ENCODE measurements around the gene C1orf50.
A peak's percentile ranks its signal among the peaks of the same experiment; 100 is the strongest.
"Not testable (repeated sequence)": the region's sequence is repeated elsewhere in the genome, so short reads cannot be mapped to it uniquely, and the experiment has no call there.

Gene C1orf50

DNA sequence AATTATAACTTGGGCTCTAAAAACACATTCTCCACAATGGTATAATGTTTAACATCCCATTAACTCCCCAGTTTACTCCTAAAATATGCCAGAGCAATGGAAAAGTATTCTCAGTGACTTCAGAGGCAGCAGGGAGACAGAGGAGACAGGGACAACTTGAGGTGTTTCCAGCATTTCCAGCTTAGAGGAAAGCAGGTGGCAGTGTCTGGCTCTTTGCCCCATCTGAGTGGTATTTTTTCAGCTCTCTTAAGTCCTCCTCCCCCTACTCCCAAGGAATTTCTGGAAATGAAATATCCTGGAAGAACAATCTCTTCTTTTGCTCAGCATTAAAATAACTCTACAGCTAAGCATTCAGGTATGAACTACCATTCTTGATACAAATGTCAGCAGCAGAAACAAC lies 39.1 kb downstream of the C1orf50 start:
- no peak for DNase-seq

DNA sequence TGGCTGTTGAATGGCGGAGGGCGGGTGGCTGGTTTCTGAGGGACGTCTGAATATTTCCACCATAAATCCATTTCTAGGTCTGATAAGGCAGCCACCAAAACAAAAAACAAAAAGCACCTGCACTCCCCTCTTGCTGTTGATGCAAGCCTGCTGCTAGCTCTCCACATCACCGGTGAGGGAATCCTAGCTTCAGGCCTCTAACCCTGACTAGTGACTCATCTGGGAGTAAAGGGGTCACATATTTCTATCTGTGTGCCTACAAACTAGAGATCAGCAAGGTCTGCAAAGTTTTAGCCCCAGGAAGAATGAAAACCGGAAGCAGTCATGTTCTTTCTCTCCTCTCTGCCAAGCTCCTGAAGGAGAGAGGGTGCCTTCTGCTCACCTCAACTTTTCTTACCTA lies 39.5 kb downstream of the C1orf50 start:
- no peak for DNase-seq

DNA sequence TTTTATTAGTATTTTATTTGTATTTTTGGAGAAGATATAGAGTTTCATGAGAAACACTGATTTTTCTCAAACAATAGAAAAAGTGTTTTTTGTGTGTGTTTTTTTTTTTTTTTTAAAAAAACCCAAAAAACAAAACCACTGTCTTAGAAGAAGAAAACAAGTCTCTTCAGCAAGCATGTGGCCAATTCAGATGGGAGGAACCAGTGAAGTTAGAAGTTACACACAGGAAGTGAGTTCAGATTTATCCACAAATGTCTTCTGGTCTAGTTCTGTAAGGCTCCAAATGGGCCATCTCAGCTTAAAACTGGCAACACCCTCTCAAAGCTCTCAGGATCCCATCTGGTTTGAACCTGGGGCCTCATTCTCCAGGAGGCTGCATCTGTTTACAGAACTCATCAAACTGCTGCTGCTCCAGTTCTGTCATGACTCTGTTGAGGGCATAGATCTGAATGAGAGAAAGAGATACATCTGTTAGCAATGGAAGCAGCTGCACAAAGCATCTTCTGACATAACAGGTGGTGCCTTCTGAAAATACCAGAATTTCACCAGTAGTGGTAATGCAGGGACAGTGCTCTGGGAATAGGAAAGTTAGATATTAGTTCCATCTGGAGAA lies 40.1 kb downstream of the C1orf50 start:
- DNase-seq, result no peak

DNA sequence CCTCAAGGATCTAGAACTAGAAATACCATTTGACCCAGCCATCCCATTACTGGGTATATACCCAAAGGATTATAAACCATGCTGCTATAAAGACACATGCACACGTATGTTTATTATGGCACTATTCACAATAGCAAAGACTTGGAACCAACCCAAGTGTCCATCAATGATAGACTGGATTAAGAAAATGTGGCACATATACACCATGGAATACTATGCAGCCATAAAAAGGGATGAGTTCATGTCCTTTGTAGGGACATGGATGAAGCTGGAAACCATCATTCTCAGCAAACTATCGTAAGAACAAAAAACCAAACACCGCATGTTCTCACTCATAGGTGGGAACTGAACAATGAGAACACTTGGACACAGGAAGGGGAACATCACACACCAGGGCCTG lies 47.8 kb downstream of the C1orf50 start:
- DNase-seq, result not testable (repeated sequence)

DNA sequence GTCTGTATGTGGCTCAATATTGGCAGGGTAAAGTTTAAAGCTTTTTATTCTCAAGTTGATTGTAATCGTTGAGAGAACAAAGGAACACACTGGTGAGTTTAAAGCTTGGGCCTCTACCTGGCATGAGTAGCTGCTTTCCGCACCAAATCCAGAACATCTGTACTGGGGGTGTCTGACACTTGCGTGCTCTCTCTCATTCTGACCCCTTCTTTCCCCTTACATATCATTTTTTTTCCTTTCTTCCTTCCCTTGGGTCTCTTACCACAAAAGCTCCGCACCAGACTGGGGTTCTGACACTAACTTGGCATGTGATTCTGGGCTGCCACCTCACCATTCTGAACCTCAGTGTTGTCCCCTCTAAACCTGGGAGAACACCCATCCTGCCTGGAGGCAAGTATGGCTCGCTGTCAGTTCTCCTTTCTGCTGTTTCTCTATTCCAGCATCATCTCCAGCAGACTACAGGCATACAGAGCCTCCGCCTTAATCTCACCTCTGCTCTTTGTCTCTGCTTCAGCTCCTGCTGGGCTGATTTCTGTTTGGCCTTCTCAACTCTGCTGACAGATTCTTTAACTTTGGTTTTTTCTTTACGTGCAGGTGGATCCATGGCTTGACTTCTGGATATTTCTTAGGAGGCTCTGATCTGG lies 49.0 kb downstream of the C1orf50 start:
- no peak for DNase-seq

DNA sequence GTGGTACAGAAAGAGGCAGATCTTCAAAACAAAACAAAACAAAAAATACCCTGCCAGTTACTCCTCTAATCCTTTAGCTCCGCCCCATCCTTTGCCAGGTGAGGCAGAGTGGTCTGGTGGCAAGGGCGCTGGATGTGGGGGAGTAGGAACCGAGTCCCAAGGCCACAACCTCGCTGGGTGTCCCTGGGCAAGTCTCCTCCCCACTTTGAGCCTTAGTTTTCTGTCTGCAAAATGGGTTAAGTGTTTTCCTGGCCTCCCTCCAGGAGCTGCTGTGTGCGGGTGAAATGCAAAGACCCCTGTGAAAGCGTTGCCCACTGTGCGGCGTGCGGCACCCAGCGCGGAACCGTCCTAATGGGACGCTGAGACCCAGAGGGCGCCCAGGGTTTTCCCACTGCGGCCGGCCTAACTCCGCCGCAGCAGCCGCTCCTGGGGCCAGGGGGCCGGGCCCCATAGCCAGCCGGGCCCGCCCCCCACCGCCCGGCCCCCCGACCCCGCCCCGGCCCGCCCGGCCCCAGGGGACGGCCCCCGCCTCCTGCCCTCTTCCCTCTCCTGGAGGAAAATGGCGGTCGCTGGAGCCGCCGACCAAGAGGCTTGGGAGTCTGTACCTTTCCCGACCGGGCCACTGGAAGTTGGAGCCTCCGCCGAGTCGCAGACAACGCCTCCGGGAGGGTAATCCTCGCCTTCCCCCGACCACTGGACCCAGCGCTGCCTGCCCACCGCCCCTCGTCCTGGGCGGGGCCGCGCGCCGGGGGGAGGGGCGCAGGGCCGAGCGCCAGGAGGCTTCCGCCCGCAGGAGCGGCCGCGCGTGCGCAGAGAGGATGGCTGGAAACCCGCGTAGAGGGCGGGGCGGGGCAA lies 49.8 kb downstream of the C1orf50 start, which contains the start of the genes ERMAP and SVBP:
Gene ERMAP, plus strand, starts transcription at position 538 of the 855 bp plus-strand sequence. CDS start 13,327 bp downstream, outside the sequence.
Gene SVBP, minus strand, starts transcription at position 813 of the 855 bp plus-strand sequence. CDS start 853 bp downstream, outside the sequence.
- peak; percentile 83 to 95 (median 89) for DNase-seq

DNA sequence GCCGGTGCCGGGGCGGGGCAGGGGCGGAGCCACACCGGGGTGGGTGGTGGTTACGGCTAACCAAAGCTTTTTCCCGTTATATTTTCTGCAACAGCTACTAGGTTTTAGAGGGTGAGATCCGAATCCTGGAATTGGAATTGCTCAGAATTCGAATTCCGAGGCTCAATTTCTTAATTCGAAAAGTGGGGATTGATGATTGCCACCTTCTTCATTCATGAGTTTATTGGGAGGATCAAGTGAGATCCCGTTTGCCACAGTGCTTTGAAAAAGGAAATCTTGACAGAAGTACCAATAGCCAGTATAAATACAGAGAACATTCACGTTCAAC lies 50.4 kb downstream of the C1orf50 start:
- DNase-seq, result no peak

DNA sequence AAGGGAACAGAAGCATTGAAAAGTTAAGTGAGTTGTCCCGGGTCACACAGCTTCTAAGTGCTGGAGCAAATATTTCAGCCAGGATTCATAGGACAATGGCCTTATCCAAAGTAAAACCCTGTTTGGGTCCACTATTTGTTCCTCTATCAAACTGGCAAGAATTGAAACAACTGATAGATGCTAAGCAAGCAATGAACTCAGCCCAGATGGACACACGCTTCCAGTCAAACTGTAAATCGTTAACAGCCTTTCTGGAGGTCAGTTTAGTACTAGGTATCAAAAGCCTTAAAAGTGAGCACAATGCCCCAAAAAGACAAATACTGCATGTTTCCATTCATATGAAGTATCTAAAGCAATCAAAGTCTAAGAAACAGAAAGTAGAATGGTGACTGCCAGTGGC lies 50.9 kb downstream of the C1orf50 start:
- DNase-seq, result no peak

DNA sequence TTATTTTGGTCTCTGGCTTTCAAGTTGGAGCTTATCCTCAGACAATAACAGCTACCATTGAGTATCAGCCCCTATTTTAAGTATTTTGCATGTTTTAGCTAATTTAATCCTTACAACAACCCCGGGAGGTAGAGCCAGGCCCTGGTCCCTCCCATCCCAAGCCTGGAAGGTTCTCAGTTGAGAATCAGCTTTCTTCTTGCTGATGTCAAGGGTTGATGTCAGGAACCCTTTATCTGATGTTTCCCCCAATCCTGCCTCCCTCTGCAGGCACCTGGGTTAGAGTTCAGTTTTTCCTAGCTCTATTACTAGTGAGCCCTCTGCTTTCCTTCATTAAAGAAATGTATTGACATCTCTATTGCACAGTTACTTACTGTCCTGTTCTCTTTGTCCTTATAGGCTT lies 53.8 kb downstream of the C1orf50 start:
- DNase-seq, result no peak

DNA sequence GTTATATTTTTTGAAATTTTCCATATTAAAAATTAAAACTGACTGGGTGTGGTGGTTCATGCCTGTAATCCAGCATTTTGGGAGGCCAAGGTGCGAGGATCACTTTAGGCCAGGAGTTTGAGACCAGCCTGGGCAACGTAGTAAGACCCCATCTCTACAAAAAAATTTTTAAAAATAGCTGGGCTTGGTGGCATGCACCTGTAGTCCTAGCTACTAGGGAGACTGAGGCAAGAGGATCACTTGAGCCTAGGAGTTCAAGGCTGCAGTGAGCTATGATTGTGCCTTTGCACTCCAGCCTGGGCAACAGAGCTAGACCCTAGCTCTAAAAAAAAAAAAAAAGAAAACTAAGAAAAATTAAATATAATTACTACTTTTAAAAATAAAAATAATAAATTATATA lies 54.6 kb downstream of the C1orf50 start:
- no peak for DNase-seq

DNA sequence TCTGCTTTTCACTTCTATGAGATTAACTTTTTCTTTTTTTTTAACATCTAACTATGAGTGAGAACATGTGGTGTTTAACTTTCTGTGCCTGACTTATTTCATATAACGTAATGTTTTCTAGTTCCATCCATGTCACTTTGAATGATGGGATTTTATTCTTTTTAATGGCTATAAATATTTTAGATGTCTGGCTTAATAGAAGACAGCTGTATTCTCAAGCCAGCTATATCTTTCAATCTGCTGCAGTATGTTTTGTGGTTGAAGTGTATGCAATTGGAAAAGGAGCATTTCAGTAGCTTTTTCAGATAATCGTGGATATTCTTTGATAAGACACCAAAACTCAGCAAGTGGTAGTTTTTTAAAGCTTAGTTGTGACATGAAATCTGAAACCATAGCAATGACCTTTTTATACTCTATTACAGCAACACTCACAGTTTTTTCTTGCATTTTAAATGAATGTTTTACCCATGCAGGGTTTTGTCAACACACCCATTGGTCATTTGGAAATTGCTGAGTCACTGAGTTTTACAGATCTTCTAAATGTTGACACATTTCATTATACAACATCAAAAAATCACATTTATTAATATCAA lies 55.8 kb downstream of the C1orf50 start:
- DNase-seq, result no peak

DNA sequence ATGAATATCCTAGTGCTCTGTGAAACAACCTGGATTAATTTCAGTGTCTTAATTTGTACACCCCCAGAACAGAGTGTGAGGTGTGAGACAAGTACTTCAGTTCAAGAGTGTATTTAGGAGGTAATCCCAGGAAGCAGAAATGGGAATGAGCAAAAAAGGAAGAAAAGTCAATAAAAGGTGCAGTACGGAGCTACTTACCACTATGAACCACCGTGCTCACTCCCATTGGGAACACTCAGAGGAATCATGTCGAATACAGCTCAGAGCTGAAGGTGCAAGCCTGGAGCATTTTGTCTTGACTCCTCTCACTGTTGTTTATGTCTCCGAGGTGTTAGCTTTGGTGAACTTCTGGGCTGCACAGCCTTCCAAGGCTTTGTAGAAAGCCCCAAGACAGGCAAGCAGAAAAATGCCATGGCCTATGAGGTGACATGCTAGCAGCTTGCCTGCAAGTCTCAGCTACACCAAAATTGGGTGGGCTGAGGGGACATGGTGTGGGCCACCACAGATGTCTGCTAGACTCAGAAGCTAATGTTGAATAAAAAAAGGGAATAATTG lies 57.5 kb downstream of the C1orf50 start:
- DNase-seq, result no peak

DNA sequence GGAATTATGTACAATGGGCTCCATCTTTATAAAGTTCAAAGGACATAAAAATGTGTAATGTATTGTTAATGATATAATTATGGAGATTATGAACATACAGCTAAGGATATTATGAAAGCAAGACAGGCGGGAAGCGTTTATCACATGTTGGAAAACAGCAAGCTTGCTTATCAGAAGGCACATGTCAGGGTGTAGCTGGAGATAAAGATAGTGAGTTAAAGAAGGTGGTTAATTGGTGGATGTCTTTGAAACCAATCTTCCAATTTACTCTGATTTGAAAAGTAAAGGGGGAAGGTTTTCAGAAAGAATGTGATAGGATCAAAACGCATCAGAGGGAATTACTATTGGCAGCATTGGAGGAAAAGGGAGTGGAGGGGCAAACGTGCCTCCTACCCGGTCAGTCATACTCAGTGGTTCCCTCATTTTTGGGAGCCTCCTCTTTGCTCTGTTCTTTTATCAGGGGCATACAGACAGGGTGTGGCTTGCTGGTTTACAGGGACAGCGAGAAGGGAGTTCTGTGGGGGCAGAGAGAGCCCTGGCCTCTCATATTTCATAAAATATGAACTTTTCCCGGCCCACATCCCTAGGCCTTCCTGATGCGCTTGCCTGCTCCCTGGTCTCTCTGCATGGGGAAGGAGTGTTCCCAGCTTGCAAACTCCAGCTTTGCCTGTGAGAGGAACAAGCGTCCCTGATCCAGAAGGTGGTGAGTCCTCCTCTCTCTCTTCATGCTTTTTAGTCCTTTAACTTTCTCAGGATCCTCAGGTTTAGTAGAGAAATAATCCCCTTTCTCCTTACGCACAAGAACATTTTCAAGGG lies 58.2 kb downstream of the C1orf50 start:
- no peak for DNase-seq

All from activated naive CD4-positive, alpha-beta T cell (primary cell).